ENCODE results near the gene SMIM12.

DNA sequence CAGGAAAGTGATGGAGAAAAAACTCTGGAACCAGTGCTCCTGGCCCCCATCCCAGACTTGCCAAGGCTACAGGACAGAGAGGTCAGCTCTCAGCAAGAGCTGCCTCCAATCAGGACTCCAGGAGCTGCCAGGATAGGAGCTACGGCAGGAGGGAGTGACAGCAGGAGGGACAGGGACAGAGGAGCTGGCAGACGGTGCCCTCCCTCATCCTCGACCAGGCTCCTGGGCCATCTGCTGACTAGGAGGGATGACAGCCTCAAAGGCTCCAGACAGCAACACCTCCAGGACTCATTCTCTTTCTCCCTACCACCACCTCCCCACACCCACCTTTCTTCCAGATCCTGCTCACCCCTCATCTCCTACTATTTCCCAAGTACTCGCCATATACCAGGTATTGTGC, 47.2 kb upstream of the SMIM12 start:
- no peak for TF ChIP-seq POLR2AphosphoS5 (IDR thresholded peaks at IDR 0.05)
- TF ChIP-seq, protein P1, sequence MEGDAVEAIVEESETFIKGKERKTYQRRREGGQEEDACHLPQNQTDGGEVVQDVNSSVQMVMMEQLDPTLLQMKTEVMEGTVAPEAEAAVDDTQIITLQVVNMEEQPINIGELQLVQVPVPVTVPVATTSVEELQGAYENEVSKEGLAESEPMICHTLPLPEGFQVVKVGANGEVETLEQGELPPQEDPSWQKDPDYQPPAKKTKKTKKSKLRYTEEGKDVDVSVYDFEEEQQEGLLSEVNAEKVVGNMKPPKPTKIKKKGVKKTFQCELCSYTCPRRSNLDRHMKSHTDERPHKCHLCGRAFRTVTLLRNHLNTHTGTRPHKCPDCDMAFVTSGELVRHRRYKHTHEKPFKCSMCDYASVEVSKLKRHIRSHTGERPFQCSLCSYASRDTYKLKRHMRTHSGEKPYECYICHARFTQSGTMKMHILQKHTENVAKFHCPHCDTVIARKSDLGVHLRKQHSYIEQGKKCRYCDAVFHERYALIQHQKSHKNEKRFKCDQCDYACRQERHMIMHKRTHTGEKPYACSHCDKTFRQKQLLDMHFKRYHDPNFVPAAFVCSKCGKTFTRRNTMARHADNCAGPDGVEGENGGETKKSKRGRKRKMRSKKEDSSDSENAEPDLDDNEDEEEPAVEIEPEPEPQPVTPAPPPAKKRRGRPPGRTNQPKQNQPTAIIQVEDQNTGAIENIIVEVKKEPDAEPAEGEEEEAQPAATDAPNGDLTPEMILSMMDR (IDR thresholded peaks at IDR 0.05) = no peak
